ENCODE data around the gene SORCS2. TPM values are rescaled to one million over a fixed set of nuclear protein-coding genes. Genes with fewer than 3 reads are reported as not detected.

Gene SORCS2
- total RNA-seq, 1 donor from 2014 or later: not detected

DNA sequence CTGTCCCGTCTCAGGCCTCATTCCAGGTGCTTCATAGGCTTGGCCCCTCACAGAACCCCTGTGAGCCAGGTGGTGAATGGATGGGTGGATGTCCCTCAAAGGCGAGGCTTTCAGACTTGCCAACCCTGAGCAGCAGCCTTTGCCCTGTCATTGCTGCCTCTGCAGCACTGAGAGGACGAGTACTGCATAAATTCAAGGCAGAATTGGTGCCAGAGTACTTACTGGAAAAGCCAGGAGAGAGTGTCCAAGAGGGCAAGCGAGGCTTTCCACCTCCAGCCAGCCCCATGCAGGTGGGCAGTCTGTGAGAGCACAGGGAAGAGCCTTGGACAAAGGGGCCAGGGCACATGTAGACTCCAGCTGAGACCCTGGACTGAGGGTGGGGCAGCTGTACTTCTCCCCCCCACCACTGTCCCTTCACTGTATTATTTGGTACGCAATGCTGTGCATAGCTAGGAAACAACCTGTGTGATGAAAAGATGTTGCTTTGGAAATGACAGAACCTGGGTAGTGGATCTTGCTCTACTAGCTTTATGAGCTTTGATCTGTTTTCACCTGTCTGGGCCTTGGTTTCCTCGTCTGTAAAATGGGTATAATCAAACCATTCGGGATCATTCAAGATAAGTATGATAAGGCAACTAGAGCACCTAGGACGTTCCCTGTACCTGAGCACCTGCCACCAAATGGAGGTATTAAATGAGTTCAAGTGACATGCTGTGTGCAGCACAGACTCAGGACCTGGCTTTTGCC, 467.3 kb downstream of the SORCS2 start:
- Mint-ChIP-seq H3K36me3 (ENCODE audit: low read depth) (no peaks in the 10 kb centered on the region), H3K4me3 (no peak overlapping the region), H3K4me1 (ENCODE audit: low read depth) (no peaks in the 10 kb centered on the region), H3K27ac (no peak overlapping the region), H3K27me3 (ENCODE audit: insufficient read depth) (peaks cover 3% of the 10 kb centered on the region), H3K9me3 (no peaks in the 10 kb centered on the region)
- intact Hi-C loops (cut with micrococcal nuclease): no loop called here
- DNase-seq (ENCODE audit: low spot score): no peak

DNA sequence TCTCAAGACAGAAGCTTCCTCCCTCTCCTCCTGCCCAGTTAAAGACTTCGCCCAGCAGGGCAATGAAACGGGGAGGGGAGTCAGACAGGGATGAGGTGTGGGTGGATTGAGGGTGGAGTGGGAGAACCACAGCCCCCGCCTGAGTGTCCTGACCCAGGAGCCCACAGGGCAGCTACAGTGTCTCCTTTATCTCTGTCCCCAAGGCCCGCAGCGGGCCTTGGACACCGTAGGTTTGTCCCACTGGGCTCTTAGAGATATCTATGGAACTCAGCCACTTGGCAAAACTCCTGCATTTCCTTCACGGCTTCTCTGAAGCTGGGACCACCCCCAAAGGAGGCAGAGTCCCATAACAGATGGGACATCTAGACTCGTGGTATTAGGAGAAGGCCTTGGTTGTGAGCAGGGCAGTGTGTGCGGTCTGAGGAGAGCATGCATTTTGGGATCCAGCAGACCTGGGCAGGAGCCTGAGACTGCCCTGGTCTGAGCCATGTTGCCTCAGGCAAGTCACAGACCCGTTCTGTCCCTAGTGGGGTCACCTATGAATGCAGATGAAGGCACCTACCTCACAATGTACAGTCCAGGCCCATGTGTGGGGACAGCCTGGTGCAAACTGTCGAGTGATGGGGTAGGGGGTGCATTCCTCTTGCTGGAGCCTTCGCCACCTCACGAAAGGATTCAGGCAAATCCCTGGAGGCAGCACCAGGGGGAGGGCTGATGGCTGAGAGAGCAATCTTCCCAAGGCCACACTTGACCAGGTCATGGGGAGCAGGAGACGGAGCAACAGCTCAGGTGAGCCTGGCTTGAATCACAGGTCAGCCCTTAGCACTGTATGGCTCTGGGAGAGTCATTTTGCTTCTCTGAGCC, 468.1 kb downstream of the SORCS2 start:
- Mint-ChIP-seq H3K4me3 (no peak overlapping the region), H3K36me3 (ENCODE audit: low read depth) (no peaks in the 10 kb centered on the region), H3K4me1 (ENCODE audit: low read depth) (no peaks in the 10 kb centered on the region), H3K27ac (no peak overlapping the region), H3K9me3 (no peaks in the 10 kb centered on the region), H3K27me3 (ENCODE audit: insufficient read depth) (no peaks in the 10 kb centered on the region)
- DNase-seq (ENCODE audit: low spot score): no peak
- intact Hi-C loops (cut with micrococcal nuclease): no loop called here

DNA sequence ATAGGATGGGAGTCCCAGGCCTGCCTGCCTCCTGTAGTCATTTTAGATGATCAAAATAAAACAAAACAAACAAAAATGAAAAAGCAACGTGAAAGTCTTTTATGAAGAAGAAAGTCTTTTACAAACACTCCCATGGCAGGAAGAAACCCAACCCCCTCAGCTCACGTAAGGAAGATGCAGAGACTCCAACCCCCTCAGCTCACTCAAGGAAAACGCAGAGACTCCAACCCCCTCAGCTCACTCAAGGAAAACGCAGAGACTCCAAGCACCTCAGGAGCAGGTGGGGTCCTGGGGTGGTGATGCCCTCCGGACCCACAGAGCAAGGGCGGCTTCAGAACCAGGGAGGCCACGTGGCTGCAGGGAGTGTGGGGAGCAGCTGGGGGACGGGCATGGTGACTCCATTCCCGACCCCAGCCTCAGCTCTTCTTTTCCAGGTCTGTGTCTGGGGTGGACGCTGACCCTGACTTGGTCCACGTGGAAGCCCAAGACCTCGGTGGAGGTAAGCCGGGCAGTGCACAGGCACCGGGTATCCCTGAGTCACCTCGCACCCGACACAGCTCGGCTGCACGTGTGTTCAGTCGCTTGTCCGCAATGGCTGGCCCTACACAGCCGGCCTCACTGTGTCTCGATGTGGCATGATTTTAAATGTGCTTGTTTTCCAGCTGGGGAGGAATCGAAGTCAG, 468.9 kb downstream of the SORCS2 start:
- Mint-ChIP-seq H3K9me3 (no peaks in the 10 kb centered on the region), H3K36me3 (ENCODE audit: low read depth) (no peaks in the 10 kb centered on the region), H3K27me3 (ENCODE audit: insufficient read depth) (no peaks in the 10 kb centered on the region), H3K4me3 (no peak overlapping the region), H3K4me1 (ENCODE audit: low read depth) (no peaks in the 10 kb centered on the region), H3K27ac (no peak overlapping the region)
- intact Hi-C loops (cut with micrococcal nuclease): no loop called here
- no peak for DNase-seq (ENCODE audit: low spot score)

DNA sequence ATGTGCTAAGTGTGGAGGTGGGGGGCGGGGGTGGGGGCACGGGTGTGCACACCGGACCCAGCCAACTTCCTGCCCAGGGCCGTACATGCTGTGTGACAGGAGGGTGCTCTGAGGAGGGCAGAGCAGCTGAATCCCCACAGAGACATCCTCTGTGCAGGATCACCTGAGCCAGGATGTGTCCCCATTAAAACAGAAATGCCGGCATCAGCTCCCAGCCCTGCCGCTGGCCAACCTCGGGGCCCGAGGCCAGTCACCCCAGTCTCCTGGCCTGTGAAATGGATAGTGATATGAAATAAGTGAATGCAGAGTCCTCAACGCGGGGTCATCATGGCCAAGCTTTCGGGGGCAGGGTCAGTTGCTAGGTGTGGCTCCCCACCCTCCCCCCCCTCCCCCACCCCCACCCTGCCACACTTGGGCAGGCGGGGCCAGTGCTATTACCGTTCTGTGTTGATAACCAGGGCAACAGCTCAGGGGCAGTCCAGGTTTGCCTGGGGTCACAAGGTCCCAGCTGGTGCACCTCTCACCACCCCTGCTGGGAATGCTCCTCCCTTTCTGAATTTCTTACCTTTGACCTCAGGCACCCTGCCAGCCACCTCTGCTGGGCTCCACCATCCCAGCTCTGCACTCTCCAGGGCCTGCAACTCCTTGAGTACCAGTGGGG, 469.6 kb downstream of the SORCS2 start:
- no peaks in the 10 kb centered on the region for H3K4me1 Mint-ChIP-seq (ENCODE audit: low read depth)
- DNase-seq (ENCODE audit: low spot score): no peak
- H3K9me3 Mint-ChIP-seq: no peaks in the 10 kb centered on the region
- no peaks in the 10 kb centered on the region for H3K27me3 Mint-ChIP-seq (ENCODE audit: insufficient read depth)
- intact Hi-C loops (cut with micrococcal nuclease): no loop called here
- H3K27ac Mint-ChIP-seq: no peak overlapping the region
- H3K4me3 Mint-ChIP-seq: no peak overlapping the region
- no peaks in the 10 kb centered on the region for H3K36me3 Mint-ChIP-seq (ENCODE audit: low read depth)

DNA sequence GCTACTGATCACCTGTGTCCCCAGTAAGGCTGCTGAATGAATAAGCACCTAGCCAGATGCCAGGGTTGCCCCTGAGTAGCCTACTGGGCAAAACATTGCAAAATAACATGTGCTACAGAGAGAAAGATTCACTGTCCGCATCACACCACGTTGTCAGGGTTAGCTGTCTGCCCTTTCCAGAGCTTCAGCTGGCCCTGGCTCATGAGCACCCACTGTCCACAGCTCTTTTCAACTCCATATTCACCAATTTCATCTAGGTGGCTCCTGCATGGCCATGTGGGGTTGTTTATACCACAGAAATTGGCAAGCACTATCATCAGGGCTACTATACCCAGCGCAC, 470.1 kb downstream of the SORCS2 start:
- no peak overlapping the region for H3K27ac Mint-ChIP-seq
- intact Hi-C loops (cut with micrococcal nuclease): no loop called here

DNA sequence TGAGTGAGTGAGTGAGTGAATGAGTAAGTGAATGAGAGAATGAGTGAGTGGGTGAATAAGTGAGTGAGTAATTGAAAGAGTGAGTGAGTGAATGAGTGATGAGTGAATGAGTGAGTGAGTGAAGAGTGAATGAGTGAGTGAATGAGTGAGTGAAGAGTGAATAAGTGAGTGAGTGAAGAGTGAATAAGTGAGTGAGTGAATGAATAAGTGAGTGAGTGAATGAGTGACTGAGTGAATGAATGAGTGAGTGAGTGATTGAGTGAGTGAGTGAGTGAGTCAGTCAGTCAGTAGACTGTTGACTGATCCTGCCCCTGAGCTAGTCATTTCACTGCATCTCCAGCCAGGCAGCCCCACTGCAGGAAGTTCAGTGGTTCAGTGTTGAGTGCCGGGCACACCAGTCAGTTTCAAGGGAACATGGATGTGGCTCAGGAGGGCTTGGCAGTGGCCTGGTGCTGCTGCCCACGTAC, 470.8 kb downstream of the SORCS2 start:
- no peaks in the 10 kb centered on the region for H3K9me3 Mint-ChIP-seq
- H3K4me3 Mint-ChIP-seq: no peak overlapping the region
- no peaks in the 10 kb centered on the region for H3K36me3 Mint-ChIP-seq (ENCODE audit: low read depth)
- H3K4me1 Mint-ChIP-seq (ENCODE audit: low read depth): no peaks in the 10 kb centered on the region
- H3K27ac Mint-ChIP-seq: no peak overlapping the region
- no peak for DNase-seq (ENCODE audit: low spot score)
- no peaks in the 10 kb centered on the region for H3K27me3 Mint-ChIP-seq (ENCODE audit: insufficient read depth)
- intact Hi-C loops (cut with micrococcal nuclease): no loop called here

More for the DNA sequence above, 470.1 kb downstream of the SORCS2 start:
- Mint-ChIP-seq H3K9me3 (no peaks in the 10 kb centered on the region), H3K36me3 (ENCODE audit: low read depth) (no peaks in the 10 kb centered on the region), H3K4me3 (no peak overlapping the region), H3K4me1 (ENCODE audit: low read depth) (no peaks in the 10 kb centered on the region), H3K27me3 (ENCODE audit: insufficient read depth) (no peaks in the 10 kb centered on the region)
- DNase-seq (ENCODE audit: low spot score): no peak

DNA sequence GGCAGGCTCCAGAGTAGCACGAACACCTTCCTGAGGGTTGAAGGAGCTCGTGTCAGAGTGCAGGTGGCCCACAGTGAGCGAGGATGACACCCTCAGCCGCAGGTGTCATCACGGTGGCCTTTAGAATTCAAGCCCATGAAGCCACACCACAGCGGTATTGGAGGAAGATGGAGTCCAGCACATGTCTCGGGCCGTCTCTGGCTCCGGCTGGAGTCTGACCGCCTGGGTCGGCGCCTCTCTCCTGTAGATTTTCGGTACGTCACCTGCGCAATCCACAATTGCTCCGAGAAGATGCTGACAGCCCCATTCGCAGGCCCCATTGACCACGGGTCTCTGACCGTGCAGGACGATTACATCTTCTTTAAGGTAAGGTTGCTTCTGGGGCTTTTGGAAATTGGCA, 471.8 kb downstream of the SORCS2 start:
- Mint-ChIP-seq H3K4me1 (ENCODE audit: low read depth) (no peaks in the 10 kb centered on the region), H3K27me3 (ENCODE audit: insufficient read depth) (no peaks in the 10 kb centered on the region), H3K4me3 (no peak overlapping the region), H3K36me3 (ENCODE audit: low read depth) (no peaks in the 10 kb centered on the region), H3K27ac (no peak overlapping the region), H3K9me3 (no peaks in the 10 kb centered on the region)
- intact Hi-C loops (cut with micrococcal nuclease): no loop called here
- no peak for DNase-seq (ENCODE audit: low spot score)

DNA sequence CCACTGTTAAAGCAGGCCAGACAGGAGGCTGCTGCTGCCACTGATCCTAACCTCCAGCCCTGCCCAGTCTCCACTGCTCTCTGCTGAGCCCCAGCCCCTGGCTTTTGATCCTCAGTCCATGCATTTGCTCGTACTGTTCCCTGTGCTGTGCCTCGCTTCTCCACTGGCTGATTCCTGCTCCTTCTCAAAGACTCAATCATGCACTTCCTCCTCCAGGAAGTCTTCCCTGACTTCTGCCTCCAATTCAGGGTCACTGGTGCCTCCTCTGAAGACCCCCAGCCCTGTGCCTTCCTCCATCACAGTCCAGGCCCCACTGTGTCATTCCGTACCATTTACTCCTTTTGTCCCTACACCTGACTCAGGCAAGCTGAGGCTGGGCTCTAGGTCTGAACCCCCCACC, 473.0 kb downstream of the SORCS2 start:
- no peak for DNase-seq (ENCODE audit: low spot score)
- Mint-ChIP-seq H3K27me3 (ENCODE audit: insufficient read depth) (no peaks in the 10 kb centered on the region), H3K27ac (no peak overlapping the region), H3K4me1 (ENCODE audit: low read depth) (no peaks in the 10 kb centered on the region), H3K9me3 (no peaks in the 10 kb centered on the region), H3K4me3 (no peak overlapping the region), H3K36me3 (ENCODE audit: low read depth) (no peaks in the 10 kb centered on the region)
- intact Hi-C loops (cut with micrococcal nuclease): no loop called here

DNA sequence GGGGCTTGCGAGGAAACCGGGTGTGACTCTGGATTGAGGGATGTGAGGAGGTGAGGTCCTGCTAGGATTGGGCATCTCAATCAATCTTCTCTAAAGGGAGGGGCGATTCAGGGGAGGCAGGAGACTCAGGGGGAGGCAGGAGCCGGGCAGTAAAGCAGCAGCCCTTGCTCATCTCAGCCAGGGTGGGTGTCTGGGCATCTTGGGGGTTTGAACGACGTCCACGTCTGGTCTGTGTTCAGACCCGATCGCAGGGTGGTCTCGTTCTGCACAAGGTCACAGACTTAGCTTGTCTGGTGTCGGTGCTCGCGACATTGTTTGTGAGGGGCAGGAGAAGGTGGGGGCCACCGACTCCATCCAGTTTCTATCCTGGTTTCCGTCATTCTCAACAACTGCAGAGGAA, 473.7 kb downstream of the SORCS2 start:
- Mint-ChIP-seq H3K27me3 (ENCODE audit: insufficient read depth) (no peaks in the 10 kb centered on the region), H3K27ac (no peak overlapping the region), H3K4me3 (no peak overlapping the region), H3K36me3 (ENCODE audit: low read depth) (no peaks in the 10 kb centered on the region), H3K4me1 (ENCODE audit: low read depth) (no peaks in the 10 kb centered on the region), H3K9me3 (no peaks in the 10 kb centered on the region)
- no peak for DNase-seq (ENCODE audit: low spot score)
- intact Hi-C loops (cut with micrococcal nuclease): no loop called here

DNA sequence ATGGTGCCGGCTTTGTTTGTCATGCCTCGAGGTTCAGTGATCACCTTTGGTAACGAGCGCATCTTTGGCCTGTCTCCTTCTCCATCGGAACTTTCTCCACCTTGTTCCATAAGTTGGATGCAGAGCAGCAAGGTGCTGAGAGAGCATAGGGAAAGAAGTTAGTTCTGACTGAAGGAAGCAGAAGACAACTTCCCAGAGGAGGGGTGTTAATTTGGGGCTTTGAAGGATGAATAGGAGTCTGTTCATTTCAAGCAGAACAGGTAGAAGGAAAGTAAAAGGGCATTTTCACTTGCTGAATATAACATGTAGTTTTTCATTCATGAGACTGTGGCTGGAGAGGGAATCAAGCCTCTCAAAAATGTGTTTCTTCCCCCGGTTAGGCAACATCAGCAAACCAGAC, 474.4 kb downstream of the SORCS2 start:
- Mint-ChIP-seq H3K4me1 (ENCODE audit: low read depth) (no peaks in the 10 kb centered on the region), H3K27ac (no peak overlapping the region), H3K9me3 (no peaks in the 10 kb centered on the region), H3K4me3 (no peak overlapping the region), H3K27me3 (ENCODE audit: insufficient read depth) (peaks cover 6% of the 10 kb centered on the region), H3K36me3 (ENCODE audit: low read depth) (no peaks in the 10 kb centered on the region)
- DNase-seq (ENCODE audit: low spot score): no peak
- intact Hi-C loops (cut with micrococcal nuclease): no loop called here

DNA sequence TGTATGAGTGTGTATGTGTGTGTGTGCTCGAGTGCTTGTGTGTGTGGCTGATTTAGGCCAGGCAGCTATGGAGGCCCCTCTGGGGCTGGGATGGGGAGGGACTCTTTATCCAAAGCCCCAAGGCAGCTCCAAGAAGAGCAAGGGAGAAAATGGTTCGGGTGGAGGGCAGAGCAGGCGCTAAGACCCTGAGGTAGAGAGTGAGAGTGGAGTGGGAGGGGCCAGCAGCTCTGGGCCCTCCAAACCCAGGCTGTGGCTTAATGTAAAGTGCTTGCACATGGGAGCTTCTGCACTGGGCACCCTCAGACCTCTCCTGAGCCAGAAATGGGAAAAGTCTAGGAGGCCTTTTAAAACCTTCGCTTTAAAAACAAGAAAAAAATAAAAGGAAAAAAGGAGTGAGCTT, 475.9 kb downstream of the SORCS2 start:
- Mint-ChIP-seq H3K9me3 (no peaks in the 10 kb centered on the region), H3K36me3 (ENCODE audit: low read depth) (no peaks in the 10 kb centered on the region), H3K27me3 (ENCODE audit: insufficient read depth) (peaks cover 9% of the 10 kb centered on the region), H3K27ac (no peak overlapping the region), H3K4me3 (no peak overlapping the region), H3K4me1 (ENCODE audit: low read depth) (no peaks in the 10 kb centered on the region)
- intact Hi-C loops (cut with micrococcal nuclease): no loop called here
- no peak for DNase-seq (ENCODE audit: low spot score)

DNA sequence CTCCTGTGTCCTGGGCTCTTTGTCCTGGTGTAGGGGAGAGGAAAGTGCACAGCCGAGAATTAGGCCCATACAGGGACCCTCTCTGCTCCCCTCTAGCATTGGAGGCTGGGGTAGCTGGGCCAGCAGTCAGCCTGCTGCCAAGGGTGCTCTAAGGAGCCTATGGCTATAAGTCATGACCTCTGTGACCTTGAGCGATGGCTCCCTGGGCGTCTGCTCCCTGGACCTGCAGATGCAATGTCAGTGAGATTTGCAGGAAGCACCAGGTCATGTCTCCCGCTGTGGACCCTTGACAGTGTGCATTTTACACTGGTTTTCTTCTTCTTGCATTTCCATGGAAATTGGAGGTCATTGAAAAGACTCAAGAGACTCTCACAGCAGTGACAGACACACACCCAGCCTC, 476.5 kb downstream of the SORCS2 start:
- intact Hi-C loops (cut with micrococcal nuclease): no loop called here
- Mint-ChIP-seq H3K4me3 (no peak overlapping the region), H3K27ac (no peak overlapping the region), H3K36me3 (ENCODE audit: low read depth) (no peaks in the 10 kb centered on the region), H3K9me3 (no peaks in the 10 kb centered on the region), H3K27me3 (ENCODE audit: insufficient read depth) (peaks cover 9% of the 10 kb centered on the region), H3K4me1 (ENCODE audit: low read depth) (no peaks in the 10 kb centered on the region)
- DNase-seq (ENCODE audit: low spot score): no peak

DNA sequence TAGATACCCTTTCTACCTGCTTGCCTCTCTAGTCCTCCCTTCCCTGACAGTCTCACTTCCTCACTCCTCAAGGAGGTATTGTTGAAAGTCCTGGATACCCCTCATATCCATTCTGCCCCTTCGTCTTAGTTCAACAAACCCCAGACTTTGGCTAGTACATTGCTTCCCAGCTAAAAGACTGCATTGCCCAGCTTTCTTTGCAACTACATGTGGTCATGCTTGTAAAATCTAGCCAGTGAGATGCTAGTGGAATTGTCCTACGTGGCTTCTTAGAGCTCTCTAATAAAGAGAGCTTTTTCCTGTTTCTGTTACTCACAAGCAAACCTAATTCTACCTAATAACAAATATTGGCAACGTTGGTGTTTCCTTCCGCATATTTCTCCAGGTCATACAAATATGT, 480.3 kb downstream of the SORCS2 start:
- Mint-ChIP-seq H3K27me3 (ENCODE audit: insufficient read depth) (peaks cover 9% of the 10 kb centered on the region), H3K9me3 (no peaks in the 10 kb centered on the region), H3K4me3 (no peak overlapping the region), H3K4me1 (ENCODE audit: low read depth) (no peaks in the 10 kb centered on the region), H3K36me3 (ENCODE audit: low read depth) (no peaks in the 10 kb centered on the region), H3K27ac (no peak overlapping the region)
- intact Hi-C loops (cut with micrococcal nuclease): no loop called here
- no peak for DNase-seq (ENCODE audit: low spot score)

All from activated T-helper 1 cell treated with anti-CD3 and anti-CD28 coated beads, Interleukin-12 subunit alpha, Interleukin-12 subunit beta, Interleukin-2, Interleukin-4 antibody, amounts not matched to agents 30 ng/mL and 10 ng/mL and 1 ng/mL, durations not matched to agents 14 hours and 24 hours and 36 hours (primary cell).